H9 (cell line): ENCODE results near the gene LRRC61. TPM values are rescaled to one million over a fixed set of nuclear protein-coding genes. Genes with fewer than 3 reads are reported as not detected.

Experiments
- DNase-seq: peaks from one replicate; pipeline ENCODE4 v3.0.0-alpha.2; 2017
- H2AFZ ChIP-seq: one replicate; pipeline ENCODE4 v1.6.1; 2013; ENCODE audit warnings: mild to moderate bottlenecking, low read length, control low read depth, moderate library complexity
- H2AK5ac ChIP-seq: 2 replicates; pipeline ENCODE4 v1.6.1; 2013; ENCODE audit warnings: low read length, control low read depth, mixed read lengths; ENCODE audit not compliant: insufficient read length
- H2BK120ac ChIP-seq: one replicate; pipeline ENCODE4 v1.6.1; 2013; ENCODE audit warnings: low read depth, mild to moderate bottlenecking, low read length, control low read depth, inconsistent platforms; ENCODE audit not compliant: poor library complexity, severe bottlenecking
- H2BK12ac ChIP-seq: 2 replicates; pipeline ENCODE4 v1.6.1; 2013; ENCODE audit warnings: low read length, control low read depth, mixed read lengths, low read depth; ENCODE audit not compliant: insufficient read length
- H2BK15ac ChIP-seq: 2 replicates; pipeline ENCODE4 v1.6.1; 2013; ENCODE audit warnings: low read depth, low read length, control low read depth
- H2BK20ac ChIP-seq: one replicate; pipeline ENCODE4 v1.6.1; 2013; ENCODE audit warnings: low read depth, mild to moderate bottlenecking, low read length, control low read depth, inconsistent platforms; ENCODE audit not compliant: poor library complexity, severe bottlenecking
- H2BK5ac ChIP-seq: 2 replicates; pipeline ENCODE4 v1.6.1; 2013; ENCODE audit warnings: low read length, control low read depth, mixed read lengths; ENCODE audit not compliant: insufficient read length
- H3K14ac ChIP-seq: 2 replicates; pipeline ENCODE4 v1.6.1; 2013; ENCODE audit warnings: low read length, control low read depth; ENCODE audit not compliant: insufficient read depth
- H3K18ac ChIP-seq: 2 replicates; pipeline ENCODE4 v1.6.1; 2013; ENCODE audit warnings: low read depth, mild to moderate bottlenecking, mixed read lengths, low read length, control low read depth; ENCODE audit not compliant: insufficient read length
- H3K23ac ChIP-seq: 2 replicates; pipeline ENCODE4 v1.6.1; 2013; ENCODE audit warnings: low read length, control low read depth, mixed read lengths, low read depth; ENCODE audit not compliant: insufficient read length
- H3K23me2 ChIP-seq: 2 replicates; pipeline ENCODE4 v1.6.1; 2013; ENCODE audit warnings: low read depth, mild to moderate bottlenecking, mixed read lengths, low read length, control low read depth; ENCODE audit not compliant: insufficient read length, poor library complexity, severe bottlenecking
- H3K27ac ChIP-seq: 2 replicates; pipeline ENCODE4 v1.5.1; 2013; ENCODE audit warnings: low read length, control low read depth, mixed read lengths, low read depth; ENCODE audit not compliant: insufficient read length
- H3K27me3 ChIP-seq: 2 replicates; pipeline ENCODE4 v1.6.1; 2013; ENCODE audit warnings: low read length, control low read depth, inconsistent platforms; ENCODE audit not compliant: insufficient read depth
- H3K4ac ChIP-seq: 2 replicates; pipeline ENCODE4 v1.6.1; 2013; ENCODE audit warnings: low read depth, mild to moderate bottlenecking, control low read depth, inconsistent platforms, low read length, moderate library complexity
- H3K4me1 ChIP-seq: 2 replicates; pipeline ENCODE4 v1.6.1; 2013; ENCODE audit warnings: low read length, control low read depth, inconsistent platforms; ENCODE audit not compliant: insufficient read depth
- H3K4me2 ChIP-seq: 2 replicates; pipeline ENCODE4 v1.6.1; 2013; ENCODE audit warnings: low read length, control low read depth, mixed read lengths; ENCODE audit not compliant: insufficient read length, insufficient read depth
- H3K56ac ChIP-seq: 2 replicates; pipeline ENCODE4 v1.6.1; 2013; ENCODE audit warnings: low read depth, mild to moderate bottlenecking, mixed read lengths, low read length, control low read depth; ENCODE audit not compliant: insufficient read length
- H3K79me1 ChIP-seq: 2 replicates; pipeline ENCODE4 v1.6.1; 2013; ENCODE audit warnings: low read depth, mild to moderate bottlenecking, moderate library complexity, low read length, control low read depth, inconsistent platforms; ENCODE audit not compliant: insufficient read depth, poor library complexity, severe bottlenecking
- H3K79me2 ChIP-seq: 2 replicates; pipeline ENCODE4 v1.6.1; 2013; ENCODE audit warnings: low read length, control low read depth, inconsistent platforms; ENCODE audit not compliant: insufficient read depth
- H3K9ac ChIP-seq: 2 replicates; pipeline ENCODE4 v1.6.1; 2013; ENCODE audit warnings: low read length, control low read depth, mixed read lengths; ENCODE audit not compliant: insufficient read length; ENCODE audit errors: extremely low read depth
- H3K9me3 ChIP-seq: one replicate; pipeline ENCODE4 v1.6.1; 2013; ENCODE audit warnings: low read depth, low read length, inconsistent platforms; ENCODE audit not compliant: control insufficient read depth
- H3T11ph ChIP-seq: one replicate; pipeline ENCODE4 v1.6.1; 2013; ENCODE audit warnings: mild to moderate bottlenecking, low read length, control low read depth, inconsistent platforms
- H4K20me1 ChIP-seq: one replicate; pipeline ENCODE4 v1.6.1; 2013; ENCODE audit not compliant: control insufficient read depth, insufficient read length, insufficient read depth
- H4K5ac ChIP-seq: 2 replicates; pipeline ENCODE4 v1.6.1; 2013; ENCODE audit warnings: low read depth, mild to moderate bottlenecking, mixed read lengths, low read length, control low read depth; ENCODE audit not compliant: insufficient read length
- H4K8ac ChIP-seq: replicated peaks from 2 replicates; pipeline ENCODE4 v1.6.1; 2013; ENCODE audit warnings: low read length, control low read depth, mixed read lengths, low read depth; ENCODE audit not compliant: insufficient read length
- H4K91ac ChIP-seq: 2 replicates; pipeline ENCODE4 v1.6.1; 2013; ENCODE audit warnings: low read depth, mild to moderate bottlenecking, moderate library complexity, mixed read lengths, low read length, control low read depth; ENCODE audit not compliant: insufficient read length
- H3K27ac Mint-ChIP-seq, 3 experiments: 2 replicates in 2 of 3; 3 replicates in 1 of 3; pipeline ENCODE4 v1.8.0; 2020 to 2021; ENCODE audit warnings: mixed read lengths in 3 of 3, mild to moderate bottlenecking in 1 of 3, moderate library complexity in 1 of 3
- H3K27me3 Mint-ChIP-seq: 2 replicates; pipeline ENCODE4 v1.8.0; 2021; ENCODE audit warnings: low read depth, mild to moderate bottlenecking, moderate library complexity, mixed read lengths
- H3K36me3 Mint-ChIP-seq, 3 experiments: 2 replicates in 2 of 3; 3 replicates in 1 of 3; pipeline ENCODE4 v1.8.0; 2020 to 2021; ENCODE audit warnings: low read depth in 3 of 3, mixed read lengths in 3 of 3; ENCODE audit not compliant: insufficient read depth in 1 of 3
- H3K4me1 Mint-ChIP-seq, 2 experiments: 2 replicates each; pipeline ENCODE4 v1.8.0; 2020; ENCODE audit warnings: mixed read lengths in 2 of 2
- H3K4me3 Mint-ChIP-seq, 2 experiments: 2 replicates in 1 of 2; 3 replicates in 1 of 2; pipeline ENCODE4 v1.8.0; 2020 to 2021; ENCODE audit warnings: mild to moderate bottlenecking in 2 of 2, mixed read lengths in 2 of 2, moderate library complexity in 1 of 2
- H3K9me3 Mint-ChIP-seq, 2 experiments: 2 replicates in 1 of 2; 3 replicates in 1 of 2; pipeline ENCODE4 v1.8.0; 2020; ENCODE audit warnings: mild to moderate bottlenecking in 2 of 2, mixed read lengths in 2 of 2, moderate library complexity in 1 of 2
- CTCF ChIP-seq: fragments of 200-600 bp; sonication (generic); conservative IDR thresholded peaks from 3 replicates; pipeline ENCODE4 v1.8.0; 2021; ENCODE audit warnings: antibody characterized with exemption, mild to moderate bottlenecking
- WGBS: extraction: QIAGEN DNeasy Blood & Tissue Kit; methylation state at CpG from one replicate; pipeline ENCODE4 v1.1.7; 2013; ENCODE audit warnings: missing lambda C conversion rate, low lambda C conversion rate, mixed read lengths; ENCODE audit not compliant: insufficient read length; ENCODE audit errors: extremely low coverage; 5-methylcytosine and 5-hydroxymethylcytosine counted together
- total RNA-seq: library from RNA; stranded (reverse); gene quantifications from 2 replicates; pipeline ENCODE4 v1.2.1, GENCODE V29; 2021

LRRC61 gene
- total RNA-seq, 1 experiment from 2014 or later: 24.4 TPM

- Histone ChIP-seq H4K8ac (no peak overlapping the region), H2AFZ (no peak overlapping the region), H2BK12ac (no peak overlapping the region), H4K20me1 (no peaks in the 10 kb centered on the region), H2AK5ac (no peak overlapping the region), H3K4me2 (no peak overlapping the region), H3K18ac (no peak overlapping the region), H3T11ph (no peak overlapping the region), H3K56ac (no peak overlapping the region), H3K27me3 (peaks cover 12% of the 10 kb centered on the region; the same call in 1 of the 2 replicates), H3K9ac (no peak overlapping the region), H2BK20ac (no peak overlapping the region), H3K23ac (no peak overlapping the region), H3K27ac (no peak overlapping the region), H3K79me2 (no peaks in the 10 kb centered on the region), H3K4me1 (peaks cover 15% of the 10 kb centered on the region), H4K91ac (no peak overlapping the region), H3K9me3 (no peaks in the 10 kb centered on the region), H3K79me1 (no peaks in the 10 kb centered on the region), H3K23me2 (no peaks in the 10 kb centered on the region), H4K5ac (no peak overlapping the region), H2BK120ac (no peak overlapping the region), H3K4ac (no peak overlapping the region), H2BK15ac (no peak overlapping the region), H2BK5ac (no peak overlapping the region), H3K14ac (no peak overlapping the region; the same call in 1 of the 2 replicates)
- DNase-seq: peak; percentile 21
- no peak for TF ChIP-seq CTCF
- peaks cover 30 to 37% of the 10 kb centered on the region in 2 experiments for H3K4me1 Mint-ChIP-seq
- H3K27me3 Mint-ChIP-seq: peaks cover 18% of the 10 kb centered on the region
- no peaks in the 10 kb centered on the region; a peak in 1 of 7 replicates for H3K36me3 Mint-ChIP-seq
- H3K27ac Mint-ChIP-seq: 0 out of 7 replicates have a peak overlapping the region, but pooled peaks of 1 of the 3 experiments have one; percentile 2
- H3K4me3 Mint-ChIP-seq: no peak overlapping the region
- H3K9me3 Mint-ChIP-seq: no peaks in the 10 kb centered on the region; a peak in 1 of 5 replicates
- no CpG with 5 or more reads among the region's 6 CpGs for WGBS
Observed at GRCh38 chr7:150313870-150314269, 9.3 kb upstream of the LRRC61 start.
